Measurements from ENCODE around the gene EEF1AKMT1. TPM values are rescaled to one million over a fixed set of nuclear protein-coding genes. Genes with fewer than 3 reads are reported as not detected.

EEF1AKMT1 gene
- total RNA-seq, 4 donors from 2014 or later = 13.1 to 18.7 (median 14.8) TPM

GRCh38 chr13:20779405-20779804, 5.6 kb upstream of the EEF1AKMT1 start:
- no peak for DNase-seq (ENCODE audit: extremely low spot score)
- Histone ChIP-seq H3K27me3 (no peaks in the 10 kb centered on the region), H3K9me3 (no peaks in the 10 kb centered on the region), H3K4me3 (no peak overlapping the region), H3K27ac (replicated peaks in 1 of 4) (no peak overlapping the region), H3K36me3 (peaks cover 0 to 40% (median 19%) of the 10 kb centered on the region in 4 donors), H3K4me1 (no peaks in the 10 kb centered on the region)
- 88% methylated on average over 7 of the region's 7 CpGs for WGBS
- intact Hi-C loops (cut with DNase I) = no loop called here
- no peak for TF ChIP-seq POLR2AphosphoS5 (IDR thresholded peaks at IDR 0.05)
- TF ChIP-seq POLR2A (IDR thresholded peaks at IDR 0.05; ENCODE audit: low read depth) = no peak
- TF ChIP-seq CTCF (IDR thresholded peaks at IDR 0.05) = no peak
- no peak for TF ChIP-seq EP300 (IDR thresholded peaks at IDR 0.05)

- TF ChIP-seq POLR2AphosphoS5 (IDR thresholded peaks at IDR 0.05) (no peak), CTCF (IDR thresholded peaks at IDR 0.05) (no peak), POLR2A (IDR thresholded peaks at IDR 0.05; ENCODE audit: low read depth) (no peak), EP300 (IDR thresholded peaks at IDR 0.05) (no peak)
- H3K9me3 ChIP-seq = no peaks in the 10 kb centered on the region
- H3K36me3 ChIP-seq = peaks cover 0 to 29% (median 9%) of the 10 kb centered on the region in 4 donors
- DNase-seq (ENCODE audit: extremely low spot score) = no peak
- WGBS = 90% methylated on average over 1 of the region's 1 CpG
- H3K4me3 ChIP-seq = no peak overlapping the region
- intact Hi-C loops (cut with DNase I) = no loop called here
- H3K27me3 ChIP-seq = no peaks in the 10 kb centered on the region
- H3K4me1 ChIP-seq = peaks cover 0 to 5% (median 2%) of the 10 kb centered on the region in 4 donors
- H3K27ac ChIP-seq (replicated peaks in 1 of 4) = no peak overlapping the region
These were observed 4.5 kb upstream of the EEF1AKMT1 start for GRCh38 chr13:20778311-20778710.

GRCh38 chr13:20776751-20777150, 3.0 kb upstream of the EEF1AKMT1 start:
- H3K4me1 ChIP-seq = peaks cover 8 to 15% (median 14%) of the 10 kb centered on the region in 4 donors
- no peak overlapping the region for H3K4me3 ChIP-seq
- no peak for TF ChIP-seq POLR2AphosphoS5 (IDR thresholded peaks at IDR 0.05)
- TF ChIP-seq POLR2A (IDR thresholded peaks at IDR 0.05; ENCODE audit: low read depth) = no peak
- TF ChIP-seq CTCF (IDR thresholded peaks at IDR 0.05) = no peak
- TF ChIP-seq EP300 (IDR thresholded peaks at IDR 0.05) = no peak
- H3K36me3 ChIP-seq = peaks cover 0 to 13% (median 0%) of the 10 kb centered on the region in 4 donors
- no peaks in the 10 kb centered on the region for H3K9me3 ChIP-seq
- 100% methylated on average over 1 of the region's 1 CpG for WGBS
- DNase-seq (ENCODE audit: extremely low spot score) = no peak
- H3K27ac ChIP-seq (replicated peaks in 1 of 4) = no peak overlapping the region
- H3K27me3 ChIP-seq = no peaks in the 10 kb centered on the region
- intact Hi-C loops (cut with DNase I) = no loop called here

DNA sequence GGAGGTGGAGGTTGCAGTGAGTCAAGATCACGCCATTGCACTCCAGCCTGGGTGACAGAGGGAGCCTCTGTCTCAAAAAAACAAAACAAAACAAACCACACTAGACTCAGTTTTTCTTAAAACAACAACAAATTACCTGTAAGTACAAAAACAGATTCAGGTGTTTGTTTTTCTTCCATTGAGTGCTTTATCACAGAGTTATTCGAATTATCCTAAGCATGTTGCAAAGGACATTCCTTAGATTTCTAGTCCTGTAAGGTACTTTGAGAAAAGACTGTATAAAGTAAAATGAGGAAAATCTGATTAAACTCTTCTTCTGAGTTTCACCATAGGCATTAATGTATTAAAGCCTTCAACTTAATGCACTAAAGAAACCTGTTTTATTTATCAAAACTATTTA, 2.2 kb upstream of the EEF1AKMT1 start:
- WGBS = 98% methylated on average over 2 of the region's 2 CpGs
- DNase-seq (ENCODE audit: extremely low spot score) = no peak
- Histone ChIP-seq H3K4me3 (no peak overlapping the region), H3K27ac (replicated peaks in 1 of 4) (no peak overlapping the region), H3K36me3 (peaks cover 0 to 14% (median 0%) of the 10 kb centered on the region in 4 donors), H3K9me3 (no peaks in the 10 kb centered on the region), H3K27me3 (no peaks in the 10 kb centered on the region), H3K4me1 (peaks cover 8 to 15% (median 14%) of the 10 kb centered on the region in 4 donors)
- intact Hi-C loops (cut with DNase I) = no loop called here
- no peak for TF ChIP-seq POLR2A (IDR thresholded peaks at IDR 0.05; ENCODE audit: low read depth)
- no peak for TF ChIP-seq EP300 (IDR thresholded peaks at IDR 0.05)
- TF ChIP-seq CTCF (IDR thresholded peaks at IDR 0.05) = no peak
- no peak for TF ChIP-seq POLR2AphosphoS5 (IDR thresholded peaks at IDR 0.05)

GRCh38 chr13:20774746-20775145, 985 bp upstream of the EEF1AKMT1 start:
- H3K36me3 ChIP-seq = peaks cover 0 to 14% (median 0%) of the 10 kb centered on the region in 4 donors
- H3K4me1 ChIP-seq = peaks cover 8 to 15% (median 14%) of the 10 kb centered on the region in 4 donors
- WGBS = 79% methylated on average over 1 of the region's 1 CpG
- DNase-seq (ENCODE audit: extremely low spot score) = no peak
- H3K9me3 ChIP-seq = no peaks in the 10 kb centered on the region
- TF ChIP-seq CTCF (IDR thresholded peaks at IDR 0.05) = no peak
- H3K27me3 ChIP-seq = no peaks in the 10 kb centered on the region
- intact Hi-C loops (cut with DNase I) = loop anchor here (5.0 kb wide), 2 partner anchors 38 to 62 kb away; no protein-coding TSS in a partner anchor
- no peak overlapping the region for H3K4me3 ChIP-seq
- peak overlapping the region in 1 of 4 donors; percentile 91 for H3K27ac ChIP-seq (replicated peaks in 1 of 4)
